22Rv1 (cell line): ENCODE data around the gene SETD6.

Experiments used
- ZFX ChIP-seq: fragments of 450-650 bp; IDR thresholded peaks from 2 replicates; pipeline ENCODE4 v1.6.1; 2017; ENCODE audit warnings: antibody characterized with exemption, borderline replicate concordance
- TF ChIP-seq, protein P1 (sequence below): fragments of 450-650 bp; IDR thresholded peaks from 2 replicates; pipeline ENCODE4 v1.5.1; 2017; ENCODE audit warnings: mild to moderate bottlenecking

DNA sequence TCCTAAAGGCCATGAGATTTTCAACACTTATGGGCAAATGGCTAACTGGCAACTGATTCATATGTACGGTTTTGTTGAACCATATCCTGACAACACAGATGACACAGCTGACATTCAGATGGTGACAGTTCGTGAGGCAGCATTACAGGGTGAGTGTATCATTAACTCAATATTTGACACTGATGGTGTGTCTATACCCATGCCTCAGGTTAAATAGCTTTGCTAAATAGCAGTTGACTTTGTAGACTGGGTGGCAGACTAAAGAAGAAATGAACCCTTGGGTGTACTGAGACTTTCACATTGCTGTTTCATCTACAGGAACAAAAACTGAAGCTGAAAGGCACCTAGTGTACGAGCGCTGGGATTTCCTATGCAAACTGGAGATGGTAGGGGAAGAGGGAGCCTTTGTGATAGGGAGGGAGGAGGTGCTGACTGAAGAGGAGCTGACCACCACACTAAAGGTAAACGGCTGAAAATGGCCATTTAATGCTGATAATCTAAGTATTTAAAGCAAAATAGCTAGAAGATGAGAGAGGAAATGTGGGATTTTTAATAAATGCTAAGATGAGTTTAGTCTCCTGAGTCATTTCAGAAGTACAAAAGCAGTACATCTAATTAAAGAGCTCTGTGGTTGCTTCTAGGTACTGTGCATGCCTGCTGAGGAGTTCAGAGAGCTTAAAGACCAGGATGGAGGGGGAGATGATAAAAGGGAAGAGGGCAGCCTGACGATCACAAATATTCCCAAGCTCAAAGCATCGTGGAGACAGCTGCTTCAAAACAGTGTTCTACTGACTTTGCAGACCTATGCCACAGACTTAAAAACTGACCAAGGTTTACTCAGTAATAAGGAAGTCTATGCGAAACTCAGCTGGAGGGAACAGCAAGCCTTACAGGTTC lies 3.0 kb downstream of the SETD6 start:
- TF ChIP-seq, protein P1, sequence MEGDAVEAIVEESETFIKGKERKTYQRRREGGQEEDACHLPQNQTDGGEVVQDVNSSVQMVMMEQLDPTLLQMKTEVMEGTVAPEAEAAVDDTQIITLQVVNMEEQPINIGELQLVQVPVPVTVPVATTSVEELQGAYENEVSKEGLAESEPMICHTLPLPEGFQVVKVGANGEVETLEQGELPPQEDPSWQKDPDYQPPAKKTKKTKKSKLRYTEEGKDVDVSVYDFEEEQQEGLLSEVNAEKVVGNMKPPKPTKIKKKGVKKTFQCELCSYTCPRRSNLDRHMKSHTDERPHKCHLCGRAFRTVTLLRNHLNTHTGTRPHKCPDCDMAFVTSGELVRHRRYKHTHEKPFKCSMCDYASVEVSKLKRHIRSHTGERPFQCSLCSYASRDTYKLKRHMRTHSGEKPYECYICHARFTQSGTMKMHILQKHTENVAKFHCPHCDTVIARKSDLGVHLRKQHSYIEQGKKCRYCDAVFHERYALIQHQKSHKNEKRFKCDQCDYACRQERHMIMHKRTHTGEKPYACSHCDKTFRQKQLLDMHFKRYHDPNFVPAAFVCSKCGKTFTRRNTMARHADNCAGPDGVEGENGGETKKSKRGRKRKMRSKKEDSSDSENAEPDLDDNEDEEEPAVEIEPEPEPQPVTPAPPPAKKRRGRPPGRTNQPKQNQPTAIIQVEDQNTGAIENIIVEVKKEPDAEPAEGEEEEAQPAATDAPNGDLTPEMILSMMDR = no peak
- no peak for TF ChIP-seq ZFX
